Lung (tissue), 12 donors: ENCODE results near the gene TRIM42. TPM values are rescaled to one million over a fixed set of nuclear protein-coding genes. Genes with fewer than 3 reads are reported as not detected.

ENCODE experiments used
- ATAC-seq: fragments of 200-7000 bp; cut with Tn5 transposase; one replicate; pipeline ENCODE4 v1.9.1; 2020; ENCODE audit warnings: moderate number of reproducible peaks; ENCODE audit not compliant: insufficient read depth, low FRiP score
- DNase-seq, 3 donors: peaks; one replicate each; pipeline ENCODE4 v3.0.0-alpha.2; 2013 to 2017
- H3K27ac ChIP-seq, 2 donors: one replicate each; pipeline ENCODE4 v1.5.1; 2013; ENCODE audit warnings: mild to moderate bottlenecking in 2 of 2, moderate library complexity in 2 of 2, control low read depth in 1 of 2, inconsistent platforms in 1 of 2, low read depth in 1 of 2, low read length in 1 of 2
- H3K27me3 ChIP-seq, 3 donors: one replicate each; pipeline ENCODE4 v1.5.1; 2013; ENCODE audit warnings: low read length in 2 of 3; ENCODE audit not compliant: control insufficient read depth in 3 of 3, insufficient read depth in 3 of 3
- H3K36me3 ChIP-seq, 4 donors: one replicate each; pipeline ENCODE4 v1.5.1; 2013; ENCODE audit warnings: low read length in 4 of 4, mild to moderate bottlenecking in 1 of 4, moderate library complexity in 1 of 4; ENCODE audit not compliant: control insufficient read depth in 4 of 4, insufficient read depth in 4 of 4
- H3K4me1 ChIP-seq, 5 donors: one replicate each; pipeline ENCODE4 v1.5.1; 2013; ENCODE audit warnings: low read length in 5 of 5, mild to moderate bottlenecking in 2 of 5, moderate library complexity in 1 of 5; ENCODE audit not compliant: control insufficient read depth in 5 of 5, insufficient read depth in 5 of 5
- H3K4me3 ChIP-seq: one replicate; pipeline ENCODE4 v1.5.1; 2013; ENCODE audit warnings: mild to moderate bottlenecking, control low read depth, moderate library complexity
- H3K9ac ChIP-seq, 2 donors: one replicate each; pipeline ENCODE4 v1.5.1; 2013; ENCODE audit warnings: low read length in 2 of 2, control low read depth in 1 of 2; ENCODE audit not compliant: insufficient read depth in 1 of 2
- H3K9me3 ChIP-seq, 4 donors: one replicate each; pipeline ENCODE4 v1.5.1; 2013; ENCODE audit warnings: low read length in 3 of 4, mild to moderate bottlenecking in 1 of 4, moderate library complexity in 1 of 4; ENCODE audit not compliant: control insufficient read depth in 4 of 4, insufficient read depth in 3 of 4
- CTCF ChIP-seq: IDR thresholded peaks from 2 replicates; pipeline ENCODE4 v1.5.1; 2012; ENCODE audit warnings: mild to moderate bottlenecking; ENCODE audit errors: control extremely low read depth, extremely low read depth
- WGBS, 2 donors: extraction: QIAGEN DNeasy Blood & Tissue Kit; methylation state at CpG; one replicate each; pipeline ENCODE4 v1.1.7; 2013; 5-methylcytosine and 5-hydroxymethylcytosine counted together
- polyA plus RNA-seq, 2 donors: library from polyadenylated mRNA; stranded (reverse); fragments of 200-250 nt; gene quantifications; one replicate each; pipeline ENCODE4 v1.2.1, GENCODE V29; 2013
- total RNA-seq, 2 donors: library from RNA; depleted of rRNA in 1 of 2; stranded (reverse); fragments of >200 nt in 1 of 2; gene quantifications; one replicate each; pipeline ENCODE4 v1.2.1, GENCODE V29; 2014 to 2021
- donor health status: control.
- donor health status: control.
- donor health status: Bipolar disorder and iron deficiency.
- donor health status: healthy.
- donor health status: DM: yes; HTN: yes; CAD: no.

The TRIM42 gene
- total and polyA plus RNA-seq, 4 donors = not detected

- no peaks in the 10 kb centered on the region for H3K27me3 ChIP-seq
- H3K4me1 ChIP-seq = no peaks in the 10 kb centered on the region
- ATAC-seq = no peak
- no peak overlapping the region for H3K27ac ChIP-seq
- no peaks in the 10 kb centered on the region for H3K36me3 ChIP-seq
- WGBS, 2 donors = 85 to 96% methylated on average over 1 of the region's 1 CpG
- DNase-seq = no peak
- no peak overlapping the region for H3K4me3 ChIP-seq
- no peak for TF ChIP-seq CTCF
- H3K9me3 ChIP-seq = no peaks in the 10 kb centered on the region
- H3K9ac ChIP-seq = no peak overlapping the region
These were observed 48.2 kb downstream of the TRIM42 start for GRCh38 chr3:140726066-140726465.

- no peaks in the 10 kb centered on the region for H3K27me3 ChIP-seq
- no peak overlapping the region for H3K4me3 ChIP-seq
- no peaks in the 10 kb centered on the region for H3K4me1 ChIP-seq
- TF ChIP-seq CTCF = no peak
- 77 to 81% methylated on average over 4 of the region's 4 CpGs for WGBS, 2 donors
- no peak overlapping the region for H3K27ac ChIP-seq
- no peaks in the 10 kb centered on the region for H3K36me3 ChIP-seq
- H3K9me3 ChIP-seq = no peaks in the 10 kb centered on the region
- ATAC-seq (no peak), DNase-seq (no peak)
- no peak overlapping the region for H3K9ac ChIP-seq
These were observed 50.0 kb downstream of the TRIM42 start for GRCh38 chr3:140727886-140728285.

GRCh38 chr3:140731440-140732119 is 53.7 kb downstream of the TRIM42 start:
- ATAC-seq = no peak
- WGBS, 2 donors = 79 to 87% methylated on average over 6 of the region's 6 CpGs
- H3K9me3 ChIP-seq = no peaks in the 10 kb centered on the region
- H3K9ac ChIP-seq = no peak overlapping the region
- no peak for TF ChIP-seq CTCF
- no peaks in the 10 kb centered on the region for H3K36me3 ChIP-seq
- no peak overlapping the region for H3K27ac ChIP-seq
- no peak overlapping the region for H3K4me3 ChIP-seq
- H3K4me1 ChIP-seq = no peaks in the 10 kb centered on the region
- H3K27me3 ChIP-seq = no peaks in the 10 kb centered on the region
- DNase-seq = no peak

- no peak for ATAC-seq
- WGBS, 2 donors = 76 to 85% methylated on average over 3 of the region's 3 CpGs
- TF ChIP-seq CTCF = no peak
These were observed 55.8 kb downstream of the TRIM42 start for GRCh38 chr3:140733623-140734022.

More at GRCh38 chr3:140733623-140734022, 55.8 kb downstream of the TRIM42 start:
- no peak for DNase-seq
- Histone ChIP-seq H3K4me1 (no peaks in the 10 kb centered on the region), H3K9me3 (no peaks in the 10 kb centered on the region), H3K4me3 (no peak overlapping the region), H3K27ac (no peak overlapping the region), H3K36me3 (no peaks in the 10 kb centered on the region), H3K9ac (no peak overlapping the region), H3K27me3 (no peaks in the 10 kb centered on the region)
